ENCODE data around the gene WSCD1.
A peak's percentile ranks its signal among the peaks of the same experiment; 100 is the strongest.

Gene WSCD1

GRCh38 chr17:6108382-6108781 is 38.2 kb downstream of the WSCD1 start:
- DNase-seq (ENCODE audit: low read depth), result no peak

- DNase-seq (ENCODE audit: low read depth), result no peak
Observed at GRCh38 chr17:6108987-6109386, 38.8 kb downstream of the WSCD1 start.

GRCh38 chr17:6109536-6109935 is 39.4 kb downstream of the WSCD1 start:
- no peak for DNase-seq (ENCODE audit: low read depth)

DNA sequence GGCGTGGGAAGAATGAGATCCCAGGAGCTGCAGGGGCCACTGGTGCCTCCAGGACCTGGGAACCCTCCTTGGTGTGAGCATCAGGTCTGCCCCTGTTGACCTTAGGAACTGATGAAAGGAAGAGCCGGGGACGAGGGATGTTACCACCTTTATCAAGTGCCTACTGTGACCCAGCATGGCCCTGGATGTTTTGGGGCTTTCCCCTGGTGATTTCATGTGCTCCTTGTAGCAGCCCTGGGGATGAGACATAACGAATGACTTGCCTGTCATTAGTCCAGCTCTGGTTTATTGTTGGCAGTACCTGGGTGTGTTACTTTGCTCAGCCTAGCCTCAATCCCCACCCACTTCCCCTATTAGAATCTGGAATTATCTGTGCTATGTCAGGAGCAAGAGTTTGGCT is 39.9 kb downstream of the WSCD1 start:
- no peak for DNase-seq (ENCODE audit: low read depth)

- peak; percentile 23 for DNase-seq (ENCODE audit: low read depth)
Observed at GRCh38 chr17:6110592-6110991, 40.4 kb downstream of the WSCD1 start.

DNA sequence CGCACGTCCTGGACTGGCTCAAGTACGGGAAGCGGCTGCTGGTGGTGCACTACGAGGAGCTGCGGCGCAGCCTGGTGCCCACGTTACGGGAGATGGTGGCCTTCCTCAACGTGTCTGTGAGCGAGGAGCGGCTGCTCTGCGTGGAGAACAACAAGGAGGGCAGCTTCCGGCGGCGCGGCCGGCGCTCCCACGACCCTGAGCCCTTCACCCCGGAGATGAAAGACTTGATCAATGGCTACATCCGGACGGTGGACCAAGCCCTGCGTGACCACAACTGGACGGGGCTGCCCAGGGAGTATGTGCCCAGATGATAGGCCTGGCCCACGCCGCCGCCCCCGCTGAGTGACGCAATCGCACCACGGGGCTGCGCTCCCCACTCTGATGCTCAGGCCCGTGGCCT is 50.2 kb downstream of the WSCD1 start:
- no peak for DNase-seq (ENCODE audit: low read depth)

DNA sequence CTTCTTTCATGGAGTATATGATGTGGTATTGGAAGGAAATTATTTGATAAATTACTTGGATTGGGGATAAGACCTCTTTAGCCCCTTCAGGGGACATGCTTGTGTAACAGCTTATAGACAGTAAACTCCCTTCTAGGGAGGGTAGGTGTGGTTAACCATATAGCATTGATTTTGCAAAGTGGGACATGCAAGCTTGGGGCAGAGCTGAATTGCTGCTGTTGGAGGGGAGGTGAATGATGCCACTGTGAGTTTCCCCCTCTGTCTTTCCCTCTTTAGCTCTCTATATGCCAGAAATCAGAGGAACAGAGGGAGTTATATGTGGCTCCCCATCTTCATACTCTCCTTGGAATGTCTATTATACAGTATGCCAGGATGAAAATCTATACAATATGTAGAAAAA is 54.7 kb downstream of the WSCD1 start:
- no peak for DNase-seq (ENCODE audit: low read depth)

DNA sequence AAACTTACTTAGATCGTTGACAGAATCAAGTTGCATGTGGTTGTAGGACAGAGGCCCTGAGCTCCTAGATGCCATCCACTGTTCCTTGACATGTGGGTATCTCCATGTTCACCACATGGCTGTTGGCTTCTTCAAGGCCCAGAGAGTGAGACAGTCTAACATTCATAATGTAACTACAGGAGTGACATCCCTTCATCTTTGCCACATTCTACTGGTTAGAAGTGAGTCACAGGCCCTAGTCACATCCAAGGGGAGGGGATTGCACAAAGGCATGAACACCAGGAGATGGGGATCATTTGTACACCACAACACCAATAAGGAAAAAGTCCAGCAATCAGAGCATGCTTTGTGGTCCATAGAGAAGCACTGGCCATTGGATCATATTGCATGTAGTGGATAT is 56.6 kb downstream of the WSCD1 start:
- no peak for DNase-seq (ENCODE audit: low read depth)

- no peak for DNase-seq (ENCODE audit: low read depth)
Observed at GRCh38 chr17:6134721-6135120, 64.5 kb downstream of the WSCD1 start.

DNA sequence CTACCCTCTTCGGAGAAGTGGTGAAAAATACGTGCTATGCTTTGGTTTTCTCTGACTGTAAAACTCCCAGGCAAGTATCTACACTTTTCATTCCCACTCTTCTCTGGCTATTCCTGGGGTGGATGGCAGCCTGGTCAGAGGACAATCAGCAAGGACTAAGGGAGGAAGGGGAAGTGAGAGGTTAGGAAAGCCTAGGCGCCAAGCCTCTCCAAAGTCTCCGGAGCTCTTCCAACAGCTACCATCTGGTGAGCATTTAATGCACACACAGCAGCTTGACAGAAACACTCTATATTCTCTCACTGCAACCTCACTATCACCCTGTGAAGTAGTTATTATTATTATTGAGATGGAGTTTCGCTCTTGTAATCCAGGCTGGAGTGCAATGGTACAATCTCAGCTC is 65.1 kb downstream of the WSCD1 start:
- no peak for DNase-seq (ENCODE audit: low read depth)

DNA sequence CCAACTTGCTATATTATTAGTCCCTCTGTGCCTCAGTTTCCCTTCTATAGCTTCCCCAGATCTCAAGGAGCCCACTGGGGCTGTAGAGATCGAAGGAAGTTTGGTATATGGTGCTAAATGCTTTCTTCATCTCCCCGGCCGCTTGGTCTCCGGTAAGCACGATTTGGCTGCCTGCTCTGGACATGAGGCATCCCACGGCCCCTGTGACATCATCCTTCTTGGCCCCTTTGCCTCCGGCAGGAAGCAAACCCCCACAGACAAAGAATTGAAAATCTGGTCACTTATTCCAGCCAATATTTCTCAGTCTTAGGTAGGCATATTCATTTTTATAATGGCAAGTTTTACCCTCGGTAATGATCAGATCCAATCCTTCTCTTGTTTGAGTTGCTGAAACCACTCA is 65.8 kb downstream of the WSCD1 start:
- DNase-seq (ENCODE audit: low read depth), result no peak

DNA sequence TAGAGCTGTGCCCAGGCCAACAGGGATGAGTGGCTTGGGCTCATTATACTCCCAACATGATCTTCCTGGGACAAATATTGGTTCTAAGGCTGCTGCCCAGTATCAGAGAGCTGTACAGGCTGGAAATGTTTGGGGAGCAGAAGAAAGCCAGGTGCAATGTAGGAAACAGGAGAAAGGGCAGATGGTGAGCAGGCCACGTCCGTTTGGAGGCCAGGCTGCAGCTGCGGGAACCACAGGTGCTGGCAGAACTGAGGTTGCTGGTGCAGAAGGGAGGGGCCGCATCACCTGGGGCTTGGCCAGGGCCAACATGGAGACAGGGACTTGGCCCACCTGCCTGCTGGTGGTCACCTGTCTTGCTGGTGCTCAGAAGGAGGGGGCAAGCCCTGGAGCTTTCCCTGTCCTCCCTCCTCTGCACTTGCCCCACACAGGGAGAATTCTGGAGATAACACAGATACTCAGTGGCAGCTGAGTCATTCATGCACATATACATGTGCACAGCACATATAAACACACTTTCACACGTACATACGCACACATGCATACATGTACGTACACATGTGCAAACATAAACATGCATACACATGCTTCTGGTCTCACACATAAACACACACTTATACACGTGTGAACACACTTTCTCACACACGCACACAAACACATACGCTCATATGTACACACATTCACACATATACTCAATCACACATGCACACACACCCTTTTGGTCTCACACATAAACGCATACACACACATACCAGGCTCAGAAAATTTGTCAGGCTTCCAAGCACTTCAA is 67.7 kb downstream of the WSCD1 start:
- DNase-seq (ENCODE audit: low read depth), result no peak

- no peak for DNase-seq (ENCODE audit: low read depth)
Observed at GRCh38 chr17:6138761-6139446, 68.7 kb downstream of the WSCD1 start.

GRCh38 chr17:6139447-6139832 is 69.3 kb downstream of the WSCD1 start:
- no peak for DNase-seq (ENCODE audit: low read depth)

DNA sequence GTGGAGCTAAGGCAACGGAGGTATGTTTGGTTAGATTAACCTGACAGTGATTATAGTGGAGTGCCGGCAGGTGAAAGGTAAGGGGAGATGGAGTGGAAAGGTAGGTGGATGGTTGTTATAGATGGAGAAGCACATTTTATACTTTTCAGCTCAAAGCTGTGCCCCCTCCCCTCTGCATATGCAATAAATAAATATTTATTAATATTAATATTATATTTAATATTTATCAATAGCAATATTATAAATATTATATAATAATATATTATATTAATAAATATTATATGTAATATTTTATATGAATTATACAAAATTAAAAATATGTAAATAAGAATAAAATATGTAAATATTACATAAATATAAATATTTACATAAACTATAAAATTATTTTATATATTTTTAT is 70.0 kb downstream of the WSCD1 start:
- DNase-seq (ENCODE audit: low read depth), result no peak

DNA sequence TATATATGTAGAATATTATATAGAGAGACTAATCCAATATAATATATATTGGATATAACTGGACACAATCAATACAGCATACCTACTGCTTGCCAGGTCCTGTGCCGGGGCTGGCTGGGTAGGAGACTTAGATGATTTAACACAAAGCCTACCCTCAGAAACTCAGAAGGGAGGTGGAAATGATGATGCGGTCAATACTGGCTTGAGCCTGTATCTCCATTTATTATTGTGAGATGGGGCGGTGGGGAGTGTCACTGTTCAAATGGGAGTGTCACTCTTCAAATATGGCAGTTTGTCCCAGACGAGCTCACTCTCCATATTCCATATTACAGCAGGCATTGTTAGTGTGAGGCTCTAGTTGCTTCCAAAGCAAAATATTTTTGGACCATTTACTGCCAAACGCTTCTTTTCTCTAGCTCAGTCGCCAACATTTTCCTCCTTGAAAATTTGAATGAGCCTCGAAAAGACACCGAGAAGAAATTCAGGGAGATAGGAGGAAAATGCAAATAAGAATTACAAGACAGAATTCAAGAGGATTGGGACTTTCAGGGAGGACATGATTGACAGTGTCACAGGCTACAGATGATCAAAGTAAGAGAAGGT is 70.7 kb downstream of the WSCD1 start:
- no peak for DNase-seq (ENCODE audit: low read depth)

DNA sequence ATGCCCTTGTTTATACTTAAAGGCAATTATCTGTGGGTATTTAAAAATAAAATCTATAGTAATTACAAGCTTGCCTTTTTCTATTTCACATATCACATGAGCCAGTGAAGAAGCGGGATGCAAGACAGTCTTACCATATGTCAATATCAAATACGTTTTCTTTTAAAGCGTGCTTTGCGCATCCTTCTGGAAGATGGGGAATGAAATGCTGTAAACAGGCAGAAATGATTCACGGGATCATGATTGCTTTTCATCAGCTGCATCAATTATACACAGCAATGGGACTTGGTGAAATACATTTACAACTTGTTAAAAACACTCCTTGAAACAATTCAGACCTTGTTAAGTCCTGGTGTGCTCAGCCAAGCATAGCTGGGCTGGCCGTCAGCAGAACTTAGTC is 72.5 kb downstream of the WSCD1 start:
- DNase-seq (ENCODE audit: low read depth), result no peak

DNA sequence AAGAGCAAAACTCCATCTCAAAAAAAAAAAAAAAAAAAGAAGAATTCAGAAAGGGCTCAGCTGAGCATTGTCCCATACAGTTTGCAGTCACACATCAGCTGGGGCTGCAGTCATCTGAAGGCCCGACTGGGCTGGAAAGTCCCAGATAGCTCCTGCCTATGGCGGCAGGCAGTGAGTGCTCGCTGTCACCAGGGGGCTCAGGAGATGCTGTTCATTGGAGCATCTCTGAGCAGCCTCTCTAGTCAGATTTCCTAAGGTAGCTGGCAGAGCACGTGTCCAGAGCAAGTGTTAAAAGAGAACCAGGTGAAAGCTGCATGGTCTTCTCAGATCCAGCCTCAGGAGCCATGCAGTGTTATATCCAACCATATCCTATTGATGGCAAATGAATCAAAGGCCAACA is 75.8 kb downstream of the WSCD1 start:
- DNase-seq (ENCODE audit: low read depth), result no peak

- DNase-seq (ENCODE audit: low read depth), result no peak
Observed at GRCh38 chr17:6147042-6147441, 76.9 kb downstream of the WSCD1 start.

DNA sequence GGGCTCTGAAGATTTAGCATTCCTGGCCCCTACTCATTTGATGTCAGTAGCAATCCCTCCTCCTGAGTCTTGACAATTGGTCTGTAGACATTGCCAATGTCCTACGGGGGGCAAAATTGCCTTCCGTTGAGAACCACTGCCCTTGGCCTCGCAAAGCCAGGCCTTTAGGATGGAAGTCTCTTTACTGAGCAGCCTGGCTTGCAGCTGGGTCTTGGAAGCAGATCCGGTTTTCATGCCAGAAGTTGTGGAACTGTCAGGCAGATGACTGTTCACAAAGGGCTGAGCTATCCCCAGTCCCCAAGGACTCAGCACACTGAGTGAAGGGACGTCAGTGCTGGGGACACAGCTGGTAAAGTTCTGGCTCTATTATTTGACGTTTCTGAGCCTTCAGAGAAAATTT is 83.2 kb downstream of the WSCD1 start:
- no peak for DNase-seq (ENCODE audit: low read depth)

- no peak for DNase-seq (ENCODE audit: low read depth)
Observed at GRCh38 chr17:6157716-6158115, 87.5 kb downstream of the WSCD1 start.

DNA sequence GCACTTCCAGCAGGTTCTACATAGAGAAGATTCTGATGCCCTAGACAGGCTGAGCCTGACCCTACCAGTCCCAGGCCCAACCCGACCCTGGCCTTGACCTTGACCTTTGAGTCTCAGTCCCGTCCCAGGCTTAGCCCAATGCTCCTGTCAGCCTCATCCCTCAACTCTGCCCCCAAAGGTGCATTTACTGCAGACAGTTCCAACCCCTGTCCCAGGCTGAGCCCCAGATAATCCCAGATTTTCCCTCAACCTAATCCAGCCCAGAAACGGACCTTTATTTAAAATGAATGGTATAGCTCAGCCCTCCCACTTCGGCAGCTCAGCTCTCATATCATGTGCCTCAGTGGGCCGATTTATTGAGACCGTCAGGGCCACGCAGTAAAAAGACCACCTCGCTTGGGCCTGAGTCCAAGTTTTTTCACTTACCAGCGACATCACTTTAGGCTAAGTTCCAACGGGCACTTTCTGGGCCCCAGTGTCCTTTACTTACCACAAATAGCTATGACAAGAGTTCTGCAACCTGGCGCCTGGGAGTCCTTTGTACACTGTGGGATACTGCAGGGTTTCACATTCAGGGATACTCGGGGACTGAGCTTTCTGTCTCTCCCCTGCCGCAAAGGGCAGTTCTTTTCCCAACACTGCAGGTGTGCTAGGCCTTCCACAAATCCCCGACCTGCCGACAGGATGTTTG is 89.5 kb downstream of the WSCD1 start:
- no peak for DNase-seq (ENCODE audit: low read depth)

- no peak for DNase-seq (ENCODE audit: low read depth)
Observed at GRCh38 chr17:6160232-6160555, 90.0 kb downstream of the WSCD1 start.

All from ELR (cell line).